Esophagus squamous epithelium (tissue), 5 donors: ENCODE data around the gene TMEM266. TPM values are rescaled to one million over a fixed set of nuclear protein-coding genes. Genes with fewer than 3 reads are reported as not detected.

Source experiments
- DNase-seq: peaks from one replicate; lab custom pipeline; 2025; lab: John Stamatoyannopoulos, UW
- H3K27ac ChIP-seq, 4 donors: fragments of 200-600 bp; sonication (generic); one replicate each; pipeline ENCODE4 v1.5.1; 2016 to 2019; ENCODE audit warnings: mild to moderate bottlenecking in 1 of 4
- H3K27me3 ChIP-seq, 4 donors: fragments of 200-600 bp; sonication (generic); 1 replicate in 3 of 4; 2 replicates in 1 of 4; pipeline versions ENCODE4 v1.5.1 to v1.6.0; 2017 to 2021; ENCODE audit warnings: antibody characterized with exemption in 1 of 4
- H3K36me3 ChIP-seq, 3 donors: fragments of 200-600 bp; sonication (generic); one replicate each; pipeline ENCODE4 v1.5.1; 2016 to 2019
- H3K4me1 ChIP-seq, 3 donors: fragments of 200-600 bp; sonication (generic); one replicate each; pipeline ENCODE4 v1.5.1; 2017 to 2019
- H3K4me3 ChIP-seq, 4 donors: fragments of 200-600 bp; sonication (generic); 1 replicate in 3 of 4; 2 replicates in 1 of 4; pipeline ENCODE4 v1.5.1; 2016 to 2019; ENCODE audit warnings: mild to moderate bottlenecking in 2 of 4, moderate library complexity in 1 of 4
- H3K9me3 ChIP-seq, 3 donors: fragments of 200-600 bp; sonication (generic); one replicate each; pipeline ENCODE4 v1.5.1; 2016 to 2019
- POLR2A ChIP-seq, 4 donors: fragments of 450-650 bp; IDR thresholded peaks; one replicate each; pipeline ENCODE4 v1.6.1; 2017; ENCODE audit warnings: antibody characterized with exemption in 4 of 4, mild to moderate bottlenecking in 4 of 4, moderate library complexity in 3 of 4
- WGBS, 2 donors: methylation state at CpG; one replicate each; pipeline ENCODE4 v1.1.5; 2018; 5-methylcytosine and 5-hydroxymethylcytosine counted together
- intact Hi-C: fragments of 100-400 bp; cut with DNase I; formaldehyde crosslinking; loops from one replicate; pipeline ENCODE4 v1.15.0; 2022
- total RNA-seq, 4 donors: library from RNA; depleted of rRNA; stranded (reverse); fragments of >200 nt; gene quantifications; one replicate each; pipeline ENCODE4 v1.1.0, GENCODE V29; 2016
- TF ChIP-seq, protein P1 (sequence below), 6 experiments: fragments of 450-650 bp in 4 of 6; fragments of 200-600 bp in 2 of 6; sonication (generic) in 2 of 6; IDR thresholded peaks; one replicate each; pipeline ENCODE4 v1.5.1; 2016 to 2019; ENCODE audit warnings: antibody characterized with exemption in 6 of 6, mild to moderate bottlenecking in 4 of 6, moderate library complexity in 4 of 6
- donor health status: DM: yes; HTN: yes; CAD: no.

Gene TMEM266
- total RNA-seq, 4 donors from 2014 or later = 0.19 to 0.79 (median 0.29) TPM; not detected in 1

DNA sequence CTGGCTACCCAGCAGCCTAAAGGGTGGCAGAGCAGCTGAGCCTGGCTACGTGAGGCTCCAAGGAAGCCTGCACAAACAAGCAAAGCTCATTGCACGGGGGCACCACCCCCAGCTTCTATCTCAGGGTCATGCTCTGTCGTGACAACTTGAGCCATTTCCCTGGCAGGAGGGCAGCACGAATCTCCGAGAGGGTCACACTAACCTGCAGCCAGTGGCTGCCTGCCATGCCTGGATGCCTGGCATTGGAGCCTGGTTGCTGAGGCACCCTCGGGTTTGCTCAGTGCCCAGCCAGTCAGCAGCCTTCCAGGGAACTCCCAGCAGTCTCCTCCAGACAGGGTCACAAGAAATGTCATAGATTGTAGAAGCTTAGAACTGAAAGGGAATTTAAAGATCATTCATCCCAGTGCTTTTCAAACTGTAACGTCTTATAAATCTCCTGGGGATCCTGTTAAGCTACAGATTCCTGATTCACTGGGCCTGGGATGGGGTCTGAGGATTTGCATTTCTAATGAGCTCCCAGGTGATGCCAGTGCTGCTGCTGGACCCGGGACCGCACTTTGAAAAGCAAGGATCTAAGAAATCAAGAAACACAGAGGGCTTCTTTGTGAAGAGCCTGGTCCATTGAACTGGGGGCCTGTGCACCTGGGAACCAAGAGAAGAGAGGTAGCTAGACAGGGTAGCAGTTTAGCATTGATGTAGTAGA lies 48.4 kb downstream of the TMEM266 start:
- H3K27ac ChIP-seq = no peak overlapping the region
- TF ChIP-seq POLR2A (IDR thresholded peaks at IDR 0.05) = no peak
- TF ChIP-seq, protein P1, sequence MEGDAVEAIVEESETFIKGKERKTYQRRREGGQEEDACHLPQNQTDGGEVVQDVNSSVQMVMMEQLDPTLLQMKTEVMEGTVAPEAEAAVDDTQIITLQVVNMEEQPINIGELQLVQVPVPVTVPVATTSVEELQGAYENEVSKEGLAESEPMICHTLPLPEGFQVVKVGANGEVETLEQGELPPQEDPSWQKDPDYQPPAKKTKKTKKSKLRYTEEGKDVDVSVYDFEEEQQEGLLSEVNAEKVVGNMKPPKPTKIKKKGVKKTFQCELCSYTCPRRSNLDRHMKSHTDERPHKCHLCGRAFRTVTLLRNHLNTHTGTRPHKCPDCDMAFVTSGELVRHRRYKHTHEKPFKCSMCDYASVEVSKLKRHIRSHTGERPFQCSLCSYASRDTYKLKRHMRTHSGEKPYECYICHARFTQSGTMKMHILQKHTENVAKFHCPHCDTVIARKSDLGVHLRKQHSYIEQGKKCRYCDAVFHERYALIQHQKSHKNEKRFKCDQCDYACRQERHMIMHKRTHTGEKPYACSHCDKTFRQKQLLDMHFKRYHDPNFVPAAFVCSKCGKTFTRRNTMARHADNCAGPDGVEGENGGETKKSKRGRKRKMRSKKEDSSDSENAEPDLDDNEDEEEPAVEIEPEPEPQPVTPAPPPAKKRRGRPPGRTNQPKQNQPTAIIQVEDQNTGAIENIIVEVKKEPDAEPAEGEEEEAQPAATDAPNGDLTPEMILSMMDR (IDR thresholded peaks at IDR 0.05) = no peak
- no peaks in the 10 kb centered on the region for H3K4me1 ChIP-seq
- H3K36me3 ChIP-seq = no peaks in the 10 kb centered on the region
- DNase-seq = no peak
- no peaks in the 10 kb centered on the region for H3K27me3 ChIP-seq
- H3K9me3 ChIP-seq = no peaks in the 10 kb centered on the region
- intact Hi-C loops = no loop called here
- no peak overlapping the region for H3K4me3 ChIP-seq
- WGBS, 2 donors = 43% methylated on average over 7 to 8 of the region's 9 CpGs

DNA sequence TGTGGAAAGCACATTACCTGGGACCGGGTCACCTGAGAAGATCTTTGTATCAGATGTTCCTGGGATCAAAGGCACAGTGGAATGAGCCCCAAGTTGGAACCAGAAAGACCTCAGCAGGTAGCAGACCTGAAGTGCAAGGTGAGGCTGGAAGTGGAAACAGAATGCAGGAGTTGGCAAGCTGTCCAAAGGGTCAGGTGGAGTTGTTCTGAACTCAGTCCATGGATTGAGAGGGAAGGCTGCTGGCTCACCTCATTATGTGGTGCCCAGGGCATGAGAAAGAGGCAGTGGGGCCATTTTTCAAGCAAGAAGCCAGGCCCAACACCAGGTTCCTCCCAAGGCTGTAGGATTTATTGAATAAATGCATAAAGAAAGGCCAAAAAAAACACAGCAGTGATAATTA lies 49.3 kb downstream of the TMEM266 start:
- no peak overlapping the region for H3K4me3 ChIP-seq
- DNase-seq = no peak
- no peaks in the 10 kb centered on the region for H3K36me3 ChIP-seq
- no peaks in the 10 kb centered on the region for H3K4me1 ChIP-seq
- no peak overlapping the region for H3K27ac ChIP-seq
- 83 to 100% methylated on average over 1 of the region's 1 CpG for WGBS, 2 donors
- H3K27me3 ChIP-seq = no peaks in the 10 kb centered on the region
- intact Hi-C loops = no loop called here
- TF ChIP-seq POLR2A (IDR thresholded peaks at IDR 0.05) = no peak
- TF ChIP-seq, protein P1 (IDR thresholded peaks at IDR 0.05) = no peak
- H3K9me3 ChIP-seq = no peaks in the 10 kb centered on the region

DNA sequence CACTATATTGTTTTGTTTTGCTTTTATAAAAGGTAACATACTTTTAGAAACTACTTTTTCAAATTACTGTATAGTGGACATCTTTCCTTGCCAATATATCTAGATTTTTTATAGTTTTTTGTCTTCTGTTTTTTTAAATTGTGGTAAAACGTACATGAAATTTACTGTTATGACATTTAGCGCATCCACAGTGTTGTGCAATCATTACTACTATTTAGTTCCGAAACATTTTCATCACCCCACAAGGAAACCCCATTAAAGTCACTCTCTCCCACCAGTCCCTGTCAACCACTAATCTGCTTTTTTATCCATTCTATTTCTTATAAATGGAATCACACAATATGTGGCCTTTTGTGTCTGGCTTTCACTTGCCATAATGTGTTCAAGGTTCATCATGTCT lies 54.8 kb downstream of the TMEM266 start:
- Histone ChIP-seq H3K27ac (no peak overlapping the region), H3K36me3 (no peaks in the 10 kb centered on the region), H3K27me3 (peaks cover 0 to 6% (median 0%) of the 10 kb centered on the region in 4 donors), H3K9me3 (no peaks in the 10 kb centered on the region), H3K4me1 (no peaks in the 10 kb centered on the region), H3K4me3 (no peak overlapping the region)
- TF ChIP-seq POLR2A (IDR thresholded peaks at IDR 0.05) = no peak
- TF ChIP-seq, protein P1 (IDR thresholded peaks at IDR 0.05) = no peak
- whole genome bisulfite sequencing, 2 donors = 57% methylated on average over 3 of the region's 3 CpGs
- no peak for DNase-seq
- intact Hi-C loops = no loop called here

DNA sequence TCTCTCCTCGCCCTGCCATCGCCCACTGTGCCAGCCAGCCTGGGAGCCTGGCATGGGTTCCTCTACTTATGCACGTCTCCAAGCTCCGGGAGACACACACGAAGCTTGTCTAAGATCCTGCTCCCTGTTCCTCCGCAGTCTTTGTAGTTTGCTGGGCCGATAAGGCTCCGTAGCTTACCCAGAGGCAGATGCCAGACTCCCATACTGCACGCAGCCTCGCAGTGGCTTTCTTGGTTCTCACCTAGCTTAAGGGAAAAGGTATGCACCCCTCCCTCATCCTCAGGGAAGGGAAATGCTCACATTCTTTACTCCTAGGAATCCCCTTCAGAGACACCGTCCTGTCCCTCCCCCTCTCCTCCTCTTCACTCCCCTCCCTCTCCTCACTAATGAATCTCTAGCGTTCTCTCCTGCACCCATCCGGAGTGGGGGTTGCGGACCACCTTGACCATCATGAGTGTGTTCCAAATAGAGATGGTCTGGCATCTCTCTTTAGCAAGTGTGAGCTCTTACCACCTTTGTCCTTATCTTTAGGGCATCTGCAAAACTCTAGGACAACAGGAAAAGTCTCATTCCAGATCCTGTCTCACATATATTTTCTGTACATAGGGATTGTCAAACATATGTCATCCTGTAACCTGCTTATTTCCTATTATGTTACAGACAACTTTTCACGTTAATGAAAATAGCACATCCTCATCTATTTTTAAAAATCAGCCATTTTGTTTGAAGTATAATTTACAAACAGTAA lies 56.5 kb downstream of the TMEM266 start:
- 61 to 64% methylated on average over 14 to 15 of the region's 15 CpGs for WGBS, 2 donors
- intact Hi-C loops = no loop called here
- H3K27me3 ChIP-seq = peaks cover 0 to 6% (median 0%) of the 10 kb centered on the region in 4 donors
- H3K36me3 ChIP-seq = no peaks in the 10 kb centered on the region
- TF ChIP-seq POLR2A (IDR thresholded peaks at IDR 0.05) = no peak
- TF ChIP-seq, protein P1 (IDR thresholded peaks at IDR 0.05) = no peak
- no peak overlapping the region for H3K27ac ChIP-seq
- no peak for DNase-seq
- H3K4me3 ChIP-seq = no peak overlapping the region
- no peaks in the 10 kb centered on the region for H3K9me3 ChIP-seq
- no peaks in the 10 kb centered on the region for H3K4me1 ChIP-seq

DNA sequence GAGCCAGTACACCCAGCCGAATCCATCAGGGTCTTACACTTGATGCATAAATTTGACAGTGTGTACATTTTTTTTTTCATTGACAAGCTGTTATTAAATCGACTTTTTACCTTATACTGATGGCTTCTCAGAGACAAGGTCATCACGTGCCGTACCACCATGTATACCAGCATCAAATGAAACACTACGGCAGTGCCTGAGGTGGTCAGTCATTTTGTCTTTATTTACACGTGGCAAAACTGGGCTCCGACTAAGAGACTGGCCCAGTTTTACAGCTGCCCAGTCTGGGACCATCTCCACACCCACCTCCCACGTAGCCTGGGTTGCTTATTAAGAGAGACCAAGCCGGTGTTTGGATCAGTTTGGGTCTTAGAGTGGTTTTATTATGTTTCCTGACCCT lies 57.4 kb downstream of the TMEM266 start:
- no peak for DNase-seq
- intact Hi-C loops = no loop called here
- Histone ChIP-seq H3K27ac (no peak overlapping the region), H3K27me3 (peaks cover 0 to 6% (median 0%) of the 10 kb centered on the region in 4 donors), H3K9me3 (no peaks in the 10 kb centered on the region), H3K4me1 (no peaks in the 10 kb centered on the region), H3K4me3 (no peak overlapping the region), H3K36me3 (no peaks in the 10 kb centered on the region)
- 80 to 95% methylated on average over 7 to 9 of the region's 9 CpGs for WGBS, 2 donors
- TF ChIP-seq POLR2A (IDR thresholded peaks at IDR 0.05) = no peak
- TF ChIP-seq, protein P1 (IDR thresholded peaks at IDR 0.05) = no peak
